Tibial nerve (tissue), 4 donors: ENCODE measurements around the gene ALKBH3.

Source experiments
- EP300 ChIP-seq, 2 donors: sonication (generic); formaldehyde crosslinking; IDR thresholded peaks; one replicate each; pipeline ENCODE4 v1.6.1; 2017; ENCODE audit warnings: antibody characterized with exemption in 2 of 2, mild to moderate bottlenecking in 1 of 2
- POLR2A ChIP-seq, 2 donors: fragments of 450-650 bp; IDR thresholded peaks; one replicate each; pipeline ENCODE4 v1.6.1; 2017; ENCODE audit warnings: antibody characterized with exemption in 2 of 2, mild to moderate bottlenecking in 2 of 2, moderate library complexity in 2 of 2
- TF ChIP-seq, protein P1 (sequence below), 5 experiments: fragments of 200-600 bp in 3 of 5; fragments of 450-650 bp in 2 of 5; sonication (generic) in 3 of 5; IDR thresholded peaks; one replicate each; pipeline ENCODE4 v1.5.1; 2016 to 2019; ENCODE audit warnings: antibody characterized with exemption in 5 of 5, mild to moderate bottlenecking in 3 of 5, moderate library complexity in 2 of 5

DNA sequence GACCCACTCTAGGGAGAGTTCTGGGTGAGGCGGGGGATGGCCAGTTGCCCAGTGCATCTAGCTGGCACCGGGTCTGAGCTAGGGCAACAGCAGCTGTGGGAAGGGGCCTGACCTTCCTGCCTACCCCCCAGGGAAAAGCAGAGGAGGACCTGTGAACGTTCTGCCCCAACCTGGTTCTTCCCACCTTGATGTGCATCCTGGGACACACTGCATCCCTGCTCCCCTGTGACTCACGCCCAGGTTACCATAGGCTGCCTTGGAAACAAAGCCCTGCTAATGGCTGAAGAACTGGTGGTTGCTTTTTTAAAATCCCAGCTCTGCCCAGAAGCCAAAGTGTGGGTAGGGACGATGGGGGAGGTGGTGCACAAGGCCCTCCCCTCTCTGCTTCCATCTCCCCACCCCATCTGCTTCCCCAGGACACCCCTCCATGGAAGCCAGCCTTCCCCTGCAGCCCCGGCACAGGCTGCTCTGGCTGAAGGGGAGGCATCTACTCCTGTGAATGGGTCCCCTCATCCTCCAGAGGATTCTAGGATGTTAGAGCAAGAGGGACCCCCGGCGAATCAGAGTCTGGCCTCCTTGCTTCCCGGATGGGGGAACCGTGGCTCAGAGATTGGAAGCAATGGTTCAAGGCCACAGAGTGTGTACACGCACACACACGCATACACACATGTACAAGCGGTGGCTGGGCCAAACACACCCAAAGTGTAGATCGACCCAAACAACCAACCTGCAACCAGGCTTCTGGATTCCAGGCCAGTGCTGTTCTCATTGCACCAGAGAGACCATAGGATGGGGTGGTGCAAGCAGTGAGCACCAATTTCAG, 54.2 kb downstream of the ALKBH3 start:
- TF ChIP-seq, protein P1, sequence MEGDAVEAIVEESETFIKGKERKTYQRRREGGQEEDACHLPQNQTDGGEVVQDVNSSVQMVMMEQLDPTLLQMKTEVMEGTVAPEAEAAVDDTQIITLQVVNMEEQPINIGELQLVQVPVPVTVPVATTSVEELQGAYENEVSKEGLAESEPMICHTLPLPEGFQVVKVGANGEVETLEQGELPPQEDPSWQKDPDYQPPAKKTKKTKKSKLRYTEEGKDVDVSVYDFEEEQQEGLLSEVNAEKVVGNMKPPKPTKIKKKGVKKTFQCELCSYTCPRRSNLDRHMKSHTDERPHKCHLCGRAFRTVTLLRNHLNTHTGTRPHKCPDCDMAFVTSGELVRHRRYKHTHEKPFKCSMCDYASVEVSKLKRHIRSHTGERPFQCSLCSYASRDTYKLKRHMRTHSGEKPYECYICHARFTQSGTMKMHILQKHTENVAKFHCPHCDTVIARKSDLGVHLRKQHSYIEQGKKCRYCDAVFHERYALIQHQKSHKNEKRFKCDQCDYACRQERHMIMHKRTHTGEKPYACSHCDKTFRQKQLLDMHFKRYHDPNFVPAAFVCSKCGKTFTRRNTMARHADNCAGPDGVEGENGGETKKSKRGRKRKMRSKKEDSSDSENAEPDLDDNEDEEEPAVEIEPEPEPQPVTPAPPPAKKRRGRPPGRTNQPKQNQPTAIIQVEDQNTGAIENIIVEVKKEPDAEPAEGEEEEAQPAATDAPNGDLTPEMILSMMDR (IDR thresholded peaks at IDR 0.05) = no peak
- TF ChIP-seq POLR2A (IDR thresholded peaks at IDR 0.05) (no peak), EP300 (IDR thresholded peaks at IDR 0.05) (no peak)
